ENCODE results near the gene PNPLA2.

PNPLA2 gene

GRCh38 chr11:823441-824291 lies 5.0 kb downstream of the PNPLA2 start:
- no peak for TF ChIP-seq CTCF (IDR thresholded peaks at IDR 0.05)
- DNase-seq = no peak

GRCh38 chr11:824292-824880 lies 5.7 kb downstream of the PNPLA2 start:
- no peak for TF ChIP-seq CTCF (IDR thresholded peaks at IDR 0.05)
- Mint-ChIP-seq H3K27ac (no peak overlapping the region), H3K4me1 (peaks cover 25% of the 10 kb centered on the region), H3K4me3 (no peak overlapping the region), H3K9me3 (no peaks in the 10 kb centered on the region), H3K36me3 (ENCODE audit: low read depth) (peaks cover 14% of the 10 kb centered on the region), H3K27me3 (ENCODE audit: low read depth, poor library complexity) (peaks cover 41% of the 10 kb centered on the region)
- DNase-seq = no peak

More at GRCh38 chr11:823441-824291, 5.0 kb downstream of the PNPLA2 start:
- peaks cover 18% of the 10 kb centered on the region for H3K4me1 Mint-ChIP-seq
- no peak overlapping the region for H3K4me3 Mint-ChIP-seq
- peaks cover 34% of the 10 kb centered on the region for H3K27me3 Mint-ChIP-seq (ENCODE audit: low read depth, poor library complexity)
- no peaks in the 10 kb centered on the region for H3K9me3 Mint-ChIP-seq
- H3K27ac Mint-ChIP-seq = no peak overlapping the region
- H3K36me3 Mint-ChIP-seq (ENCODE audit: low read depth) = peaks cover 14% of the 10 kb centered on the region

GRCh38 chr11:824942-825341 lies 6.2 kb downstream of the PNPLA2 start:
- H3K4me1 Mint-ChIP-seq = peaks cover 26% of the 10 kb centered on the region
- no peak for TF ChIP-seq CTCF (IDR thresholded peaks at IDR 0.05)

GRCh38 chr11:825366-826226 lies 6.9 kb downstream of the PNPLA2 start:
- peaks cover 53% of the 10 kb centered on the region for H3K27me3 Mint-ChIP-seq (ENCODE audit: low read depth, poor library complexity)
- no peak for DNase-seq
- peaks cover 26% of the 10 kb centered on the region for H3K4me1 Mint-ChIP-seq
- H3K36me3 Mint-ChIP-seq (ENCODE audit: low read depth) = peaks cover 14% of the 10 kb centered on the region
- H3K4me3 Mint-ChIP-seq = no peak overlapping the region
- H3K27ac Mint-ChIP-seq = no peak overlapping the region
- H3K9me3 Mint-ChIP-seq = no peaks in the 10 kb centered on the region
- TF ChIP-seq CTCF (IDR thresholded peaks at IDR 0.05) = no peak

More at GRCh38 chr11:824942-825341, 6.2 kb downstream of the PNPLA2 start:
- H3K36me3 Mint-ChIP-seq (ENCODE audit: low read depth) = peaks cover 14% of the 10 kb centered on the region
- no peak overlapping the region for H3K4me3 Mint-ChIP-seq
- no peaks in the 10 kb centered on the region for H3K9me3 Mint-ChIP-seq
- H3K27me3 Mint-ChIP-seq (ENCODE audit: low read depth, poor library complexity) = peaks cover 47% of the 10 kb centered on the region
- no peak for DNase-seq
- H3K27ac Mint-ChIP-seq = no peak overlapping the region

- H3K9me3 Mint-ChIP-seq = no peaks in the 10 kb centered on the region
- no peak for DNase-seq
- peaks cover 23% of the 10 kb centered on the region for H3K4me1 Mint-ChIP-seq
- no peak overlapping the region for H3K27ac Mint-ChIP-seq
- H3K4me3 Mint-ChIP-seq = peak overlapping the region; percentile 69
- H3K36me3 Mint-ChIP-seq (ENCODE audit: low read depth) = peaks cover 14% of the 10 kb centered on the region
- H3K27me3 Mint-ChIP-seq (ENCODE audit: low read depth, poor library complexity) = peaks cover 59% of the 10 kb centered on the region
- no peak for TF ChIP-seq CTCF (IDR thresholded peaks at IDR 0.05)
Observed at GRCh38 chr11:826227-826621, 7.5 kb downstream of the PNPLA2 start.

Measured in nephron progenitor cell (in vitro differentiated cells).